GM18498 (cell line): ENCODE results near the gene PRDM16.

ENCODE experiments used
- ATAC-seq: cut with Tn5 transposase; IDR thresholded peaks from one replicate; pipeline ENCODE4 v1.9.1; 2021; ENCODE audit warnings: mild to moderate bottlenecking, moderate library complexity; ENCODE audit not compliant: unreplicated experiment

The PRDM16 gene

DNA sequence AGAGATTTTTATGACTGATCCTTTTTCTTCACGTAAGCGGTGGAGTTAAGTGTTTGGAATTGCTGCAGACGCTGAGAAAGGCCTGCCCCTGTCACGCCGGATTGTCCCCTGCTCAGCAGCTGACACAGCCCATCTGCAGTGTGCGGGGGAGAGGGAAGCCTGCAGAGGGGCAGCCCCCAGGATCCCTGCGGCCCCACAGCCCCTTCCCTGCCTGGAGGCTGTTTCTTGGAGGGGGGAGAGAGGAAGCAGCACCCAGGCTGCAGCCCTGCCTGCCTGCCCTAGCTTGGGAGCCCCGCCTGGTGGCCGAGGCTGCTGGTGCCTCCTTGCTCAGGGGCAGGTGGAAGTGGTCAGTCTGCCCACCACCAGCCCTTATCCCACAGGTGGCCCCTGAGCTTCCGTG, 50.7 kb downstream of the PRDM16 start:
- ATAC-seq: no peak

DNA sequence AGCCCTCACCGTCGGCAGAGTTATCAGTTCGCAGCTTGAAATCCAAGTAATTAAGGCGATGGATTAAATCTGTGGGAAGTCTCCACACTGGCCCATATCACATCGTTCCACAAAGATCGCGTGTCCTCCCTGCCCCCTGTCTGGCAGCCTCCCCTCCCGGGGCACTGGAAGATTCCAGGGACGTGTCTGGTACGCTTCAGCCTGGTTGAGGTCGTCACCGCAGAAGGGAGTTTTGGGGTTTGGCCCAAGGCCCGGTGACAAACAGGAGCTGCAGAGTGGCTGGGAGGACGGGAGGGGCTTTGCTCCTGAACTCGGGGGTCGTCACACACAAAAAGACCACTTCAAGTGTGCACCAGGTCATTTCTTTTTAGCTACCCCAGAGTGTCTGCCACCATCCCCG, 51.1 kb downstream of the PRDM16 start:
- no peak for ATAC-seq

DNA sequence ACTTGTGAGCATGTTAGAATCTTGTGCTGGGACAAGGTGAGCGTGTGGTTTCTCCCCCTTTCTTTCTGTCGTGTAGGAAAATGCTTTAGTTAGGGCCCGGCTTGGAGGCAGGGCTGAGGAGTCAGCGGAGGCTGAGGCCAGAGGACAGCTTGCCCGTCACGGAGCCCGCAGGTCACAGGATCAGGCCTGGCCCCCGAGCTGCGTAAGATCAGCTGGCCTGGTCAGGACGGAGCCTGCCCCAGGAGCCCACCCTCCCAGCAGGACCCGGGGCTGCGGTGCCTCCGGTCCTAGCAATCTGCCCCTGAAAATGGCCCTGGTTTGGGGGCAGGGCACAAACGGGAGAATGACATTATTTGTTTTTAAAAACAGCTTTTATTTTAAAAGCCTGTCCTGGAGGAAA, 52.0 kb downstream of the PRDM16 start:
- ATAC-seq: no peak

DNA sequence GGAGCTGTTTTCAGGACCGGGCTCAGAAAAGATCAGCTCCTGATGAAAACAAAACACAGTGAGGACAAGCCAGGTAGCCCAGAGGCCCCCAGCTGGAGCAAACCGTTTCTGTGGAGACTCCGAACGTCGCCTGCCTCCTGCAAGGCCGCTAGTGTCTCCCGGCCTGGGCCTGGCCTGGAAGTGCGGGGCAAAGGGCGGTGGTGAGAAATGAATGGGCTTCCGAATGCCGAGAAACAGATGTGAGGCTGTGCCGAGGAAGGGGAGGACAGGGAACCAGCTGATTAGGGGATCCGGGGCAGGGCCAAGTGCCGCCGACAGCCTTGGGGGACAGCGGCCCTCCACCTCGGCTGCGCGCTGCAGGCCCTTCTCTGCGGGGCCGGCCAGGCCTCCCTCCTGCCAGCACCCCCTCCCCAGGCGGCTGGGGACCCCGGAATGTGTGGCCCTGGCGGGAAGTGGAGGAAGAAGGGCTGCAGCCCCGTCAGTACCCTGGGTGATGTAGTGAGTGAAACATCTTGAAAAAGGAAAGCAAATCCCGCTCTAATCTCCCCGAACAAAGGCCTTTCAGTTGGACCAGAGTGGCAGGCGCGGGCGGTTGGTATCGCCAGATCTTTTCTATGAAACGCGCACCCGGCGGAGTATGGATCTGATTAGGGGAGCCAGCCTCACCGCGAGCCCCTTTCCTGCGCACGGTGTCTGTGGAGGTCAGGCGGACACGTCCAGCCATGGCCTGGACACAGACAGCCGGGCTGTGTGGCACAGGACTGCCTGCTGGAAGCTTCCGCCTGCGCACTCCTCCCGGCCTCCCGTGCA, 52.6 kb downstream of the PRDM16 start:
- no peak for ATAC-seq

DNA sequence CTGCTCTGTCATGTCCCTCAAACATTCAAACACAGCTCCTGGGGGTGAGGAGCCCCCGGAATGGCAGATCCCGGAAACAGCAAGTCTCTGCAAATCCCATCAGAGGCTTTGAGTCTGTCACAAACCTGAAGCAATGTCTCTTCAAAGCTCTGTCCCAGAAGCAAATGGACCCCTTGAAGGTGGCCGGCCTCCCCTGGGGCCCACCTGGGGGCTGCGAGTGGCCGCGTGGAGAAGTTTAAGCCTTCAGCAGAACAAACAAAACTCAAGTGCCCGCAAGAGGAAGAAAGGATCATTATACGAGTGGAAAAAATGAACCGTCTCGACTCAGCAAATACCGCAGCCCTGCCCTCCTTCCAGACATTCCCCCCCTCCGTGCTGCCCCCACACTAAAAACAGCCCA, 53.3 kb downstream of the PRDM16 start:
- ATAC-seq: no peak

DNA sequence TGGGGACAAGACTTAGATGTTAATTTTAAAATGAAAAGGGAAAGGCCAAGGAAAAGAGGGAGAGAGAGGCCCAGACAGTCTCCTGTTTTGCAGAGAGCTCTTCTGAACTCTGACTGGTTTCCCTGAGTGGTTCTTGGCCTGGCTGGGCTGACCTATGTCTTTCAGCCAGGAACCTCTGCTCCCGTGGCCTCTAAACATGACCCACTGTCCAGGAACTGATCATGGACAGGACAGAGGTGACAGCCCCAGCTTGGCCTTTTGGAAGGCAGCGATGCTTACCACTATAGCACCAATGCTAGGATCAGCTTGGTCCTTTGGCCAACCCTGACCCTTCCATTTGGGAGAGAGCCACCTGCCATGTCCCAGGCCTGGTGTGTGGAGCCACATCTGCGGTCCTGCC, 55.2 kb downstream of the PRDM16 start:
- no peak for ATAC-seq

DNA sequence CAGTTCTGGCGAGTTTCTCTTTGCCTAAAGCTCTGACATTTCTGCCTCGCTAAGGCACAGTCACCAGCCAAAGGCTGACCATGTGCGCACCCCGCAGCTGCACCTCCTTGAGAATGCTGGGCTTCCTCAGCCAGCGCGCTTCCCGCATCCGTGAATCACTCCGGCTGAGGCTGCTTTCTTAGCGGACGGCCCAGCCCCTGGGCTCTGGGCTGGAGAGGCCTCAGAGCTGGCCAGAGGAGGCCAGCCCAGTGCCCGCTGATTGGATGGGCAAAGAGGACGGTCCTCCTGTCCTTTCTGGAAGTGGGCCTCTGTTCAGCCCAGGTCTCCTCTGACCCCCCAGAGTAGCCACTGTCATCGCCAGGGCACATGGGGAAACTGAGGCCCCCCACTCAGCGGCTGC, 56.1 kb downstream of the PRDM16 start:
- ATAC-seq: no peak

DNA sequence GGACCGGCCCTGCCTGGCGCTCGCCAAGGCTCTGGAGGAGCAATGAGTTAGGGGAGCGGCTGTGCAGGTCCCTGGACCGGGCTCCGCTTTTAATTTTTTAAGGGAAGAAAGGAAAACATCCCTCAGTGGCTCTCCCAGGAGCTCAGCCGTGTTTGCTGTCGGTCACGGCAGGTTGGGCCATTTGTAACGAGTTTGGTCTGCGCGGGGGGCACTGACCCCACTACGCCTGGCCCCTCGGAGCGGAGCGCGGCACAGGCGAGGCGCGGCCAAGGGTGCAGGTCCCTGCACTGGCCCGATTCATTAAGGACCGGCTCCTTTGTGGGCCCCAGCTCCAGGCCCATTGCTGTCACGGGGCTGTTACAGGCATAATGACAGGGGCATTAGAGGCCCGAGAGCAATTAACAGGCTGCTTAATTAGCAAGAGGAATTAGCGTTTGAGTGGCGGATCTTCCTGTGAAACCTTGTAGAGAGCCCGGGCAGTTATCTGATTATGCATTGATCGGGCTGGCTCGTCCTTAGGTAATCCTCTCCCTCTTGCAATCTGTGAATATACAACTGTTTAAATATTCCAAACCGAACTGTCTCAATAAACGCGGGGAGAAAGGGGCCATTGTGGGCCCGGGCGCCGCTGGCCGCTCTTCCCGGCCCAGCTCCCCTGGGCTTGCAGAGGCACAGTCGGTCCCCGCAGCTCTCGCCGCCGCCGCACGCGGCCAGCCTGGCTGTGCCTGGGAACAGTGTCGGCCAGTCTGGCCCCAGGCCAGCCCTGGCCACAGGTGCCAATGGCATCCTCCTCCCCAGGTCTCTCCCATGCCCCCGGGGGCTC, 56.8 kb downstream of the PRDM16 start:
- ATAC-seq: no peak

DNA sequence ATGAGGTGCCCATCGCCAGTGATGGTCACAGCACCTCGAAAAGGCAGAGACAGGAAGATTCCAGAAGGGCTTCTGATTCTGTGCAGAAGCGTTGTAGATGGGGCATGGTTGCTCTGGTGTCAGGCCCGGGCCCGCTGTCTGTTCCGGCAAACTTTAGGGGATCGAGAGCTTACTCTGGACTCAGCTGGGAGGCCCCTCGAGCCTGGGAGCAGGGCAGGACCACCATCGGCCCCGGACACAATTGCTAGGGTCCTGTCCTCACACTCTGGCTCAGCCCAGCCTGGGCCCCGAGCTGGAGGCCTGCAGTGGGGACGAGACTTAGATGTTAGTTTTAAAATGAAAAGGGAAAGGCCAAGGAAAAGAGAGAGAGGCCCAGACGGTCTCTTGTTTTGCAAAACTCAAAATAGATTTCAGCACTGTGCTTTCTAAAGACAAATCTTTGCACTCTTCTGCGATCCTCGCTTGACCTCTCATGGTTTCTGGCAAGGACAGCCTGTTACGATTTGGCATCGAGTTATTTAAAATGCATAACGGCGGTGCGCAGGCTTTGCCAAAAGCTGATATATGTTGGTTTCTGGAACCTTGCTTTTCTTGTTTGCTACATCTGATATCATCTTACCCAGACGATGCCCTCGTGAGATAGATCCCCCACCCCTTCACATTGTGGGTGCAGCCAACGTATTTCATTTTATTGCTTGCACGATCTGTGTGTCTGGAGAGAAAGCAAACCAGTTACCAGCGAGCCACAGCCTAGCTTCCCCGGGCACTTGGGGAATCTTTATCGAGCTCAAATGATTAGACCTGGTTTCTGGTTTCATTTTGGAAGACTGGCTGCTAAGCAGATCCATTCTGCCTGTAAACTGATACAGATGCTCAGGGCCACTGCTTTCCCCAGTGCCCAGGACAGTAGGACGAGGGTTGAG, 58.0 kb downstream of the PRDM16 start:
- no peak for ATAC-seq

DNA sequence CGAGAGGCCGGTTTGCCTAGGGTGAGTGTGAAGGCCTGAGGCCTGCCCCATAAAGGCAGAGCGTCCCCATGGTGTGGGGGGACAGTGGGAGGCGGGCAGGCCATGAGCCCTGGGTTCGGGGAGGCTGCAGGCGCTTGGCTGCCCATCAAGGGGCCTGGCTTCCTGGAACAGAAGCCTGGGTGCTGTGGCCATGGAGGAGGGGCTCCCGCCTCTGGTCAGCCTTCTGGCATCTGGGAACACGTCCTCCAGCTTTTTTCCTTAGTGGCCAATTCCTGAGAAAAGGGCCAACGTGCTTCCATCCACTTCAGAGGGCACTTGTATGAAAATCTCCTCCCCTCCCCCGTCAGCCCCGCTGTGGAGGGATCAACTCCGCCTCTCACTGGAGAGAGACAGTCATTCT, 58.7 kb downstream of the PRDM16 start:
- ATAC-seq: no peak

DNA sequence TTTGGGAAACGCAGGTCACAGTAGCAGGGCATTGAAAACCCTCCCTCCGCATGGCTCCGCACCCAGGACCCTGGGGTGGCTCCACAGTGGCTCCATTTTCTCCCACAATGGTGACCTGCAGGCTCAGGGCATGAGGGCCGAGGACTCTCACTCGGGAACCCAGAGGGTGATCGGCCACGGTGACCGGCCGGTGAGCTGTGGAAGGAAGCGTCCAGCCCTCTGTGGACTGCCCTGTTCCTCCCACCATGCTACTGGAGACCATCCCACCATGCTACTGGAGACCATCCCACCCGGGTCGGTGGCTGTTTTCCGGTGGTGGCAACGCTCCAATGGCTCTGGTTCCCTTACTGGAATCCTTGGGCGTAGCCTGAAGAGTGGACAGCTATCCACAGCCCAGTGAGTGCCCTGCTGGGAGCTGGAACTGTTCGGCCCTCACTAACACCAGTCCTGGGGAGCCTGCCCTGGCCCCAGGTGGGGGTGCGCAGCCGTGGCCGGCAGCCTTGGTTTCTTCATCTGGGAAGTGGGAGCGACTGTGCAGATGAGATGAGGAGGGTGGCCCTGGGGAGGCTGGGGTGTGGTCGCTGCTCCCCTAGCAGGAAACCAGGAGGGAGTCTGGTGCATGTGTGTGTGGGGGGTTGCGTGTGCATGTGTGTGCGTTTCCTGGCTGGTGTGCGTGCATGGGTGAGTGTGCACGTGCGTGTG, 59.6 kb downstream of the PRDM16 start:
- ATAC-seq: no peak

DNA sequence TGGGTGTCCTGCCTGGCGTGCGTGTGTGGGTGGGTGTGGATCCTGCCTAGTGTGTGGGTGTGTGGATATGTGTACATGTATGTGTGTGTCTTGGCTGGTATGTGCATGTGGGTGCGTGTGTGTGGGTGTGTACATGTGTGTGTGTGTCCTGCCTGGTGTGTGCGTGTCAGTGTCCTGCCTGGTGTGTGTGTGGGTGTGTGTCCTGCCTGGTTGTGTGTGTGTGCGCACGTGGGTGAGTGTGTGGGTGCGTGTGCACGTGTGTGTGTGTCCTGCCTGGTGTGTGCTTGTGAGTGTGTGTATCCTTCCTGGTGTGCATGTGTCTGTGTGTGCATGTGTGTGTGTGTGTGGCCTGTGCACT, 60.1 kb downstream of the PRDM16 start:
- no peak for ATAC-seq

DNA sequence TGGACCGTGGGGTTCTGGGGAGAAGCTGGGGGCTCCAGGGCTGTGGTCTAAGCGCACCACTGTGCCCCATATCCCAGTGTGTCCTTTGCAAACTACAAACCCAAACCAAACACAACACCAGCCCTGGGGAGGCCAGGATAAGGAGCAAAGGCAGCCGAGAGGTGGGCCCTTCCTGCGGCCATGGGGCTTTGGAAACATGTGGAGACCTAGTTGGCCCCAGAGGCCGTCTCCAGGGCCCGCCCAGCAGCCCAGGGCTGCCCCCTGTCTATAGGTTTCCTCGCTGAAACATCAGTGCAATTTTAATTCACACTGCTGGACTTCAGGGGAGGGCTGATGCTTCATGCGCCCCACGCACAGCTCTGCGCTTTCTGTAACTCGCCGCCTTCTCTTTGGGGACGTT, 61.3 kb downstream of the PRDM16 start:
- ATAC-seq: no peak

DNA sequence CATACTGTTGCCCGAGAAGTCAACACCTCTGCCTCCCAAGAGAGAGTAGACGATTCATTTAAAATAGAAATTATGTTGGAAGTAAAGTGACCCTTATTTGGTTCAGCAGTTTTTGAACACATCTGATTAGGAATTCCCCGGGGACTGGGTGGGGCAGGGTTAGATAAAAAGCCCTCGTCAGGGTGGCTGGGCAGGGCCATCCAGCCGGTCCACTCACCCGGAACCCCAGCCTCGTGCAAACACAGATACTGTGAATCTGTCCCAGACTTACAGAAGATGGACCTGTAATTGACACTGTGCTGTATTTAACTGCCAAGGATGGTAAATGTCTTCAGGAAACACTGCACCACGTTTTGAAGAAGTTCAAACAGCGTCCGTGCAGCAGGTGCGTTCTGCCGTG, 63.7 kb downstream of the PRDM16 start:
- no peak for ATAC-seq

DNA sequence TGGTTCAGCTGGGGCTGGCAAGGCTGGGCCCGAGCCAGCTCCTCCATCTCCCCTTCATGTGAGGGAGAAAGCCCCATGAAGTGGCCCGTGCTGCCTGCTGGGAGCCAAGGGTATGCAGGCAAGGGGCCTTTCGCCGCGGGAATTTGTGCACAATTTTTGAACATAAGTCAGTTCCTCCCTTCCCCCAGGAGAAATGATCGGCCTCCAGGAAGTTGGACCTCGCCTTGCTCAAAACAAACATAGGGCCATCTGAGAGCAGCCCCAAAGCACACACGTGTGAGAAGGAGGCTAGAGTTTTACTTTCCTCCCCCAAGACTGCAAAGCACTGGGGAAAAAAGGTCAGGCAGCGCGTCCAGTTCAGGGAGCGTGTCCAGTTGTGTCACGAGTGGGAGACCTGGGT, 64.7 kb downstream of the PRDM16 start:
- no peak for ATAC-seq

DNA sequence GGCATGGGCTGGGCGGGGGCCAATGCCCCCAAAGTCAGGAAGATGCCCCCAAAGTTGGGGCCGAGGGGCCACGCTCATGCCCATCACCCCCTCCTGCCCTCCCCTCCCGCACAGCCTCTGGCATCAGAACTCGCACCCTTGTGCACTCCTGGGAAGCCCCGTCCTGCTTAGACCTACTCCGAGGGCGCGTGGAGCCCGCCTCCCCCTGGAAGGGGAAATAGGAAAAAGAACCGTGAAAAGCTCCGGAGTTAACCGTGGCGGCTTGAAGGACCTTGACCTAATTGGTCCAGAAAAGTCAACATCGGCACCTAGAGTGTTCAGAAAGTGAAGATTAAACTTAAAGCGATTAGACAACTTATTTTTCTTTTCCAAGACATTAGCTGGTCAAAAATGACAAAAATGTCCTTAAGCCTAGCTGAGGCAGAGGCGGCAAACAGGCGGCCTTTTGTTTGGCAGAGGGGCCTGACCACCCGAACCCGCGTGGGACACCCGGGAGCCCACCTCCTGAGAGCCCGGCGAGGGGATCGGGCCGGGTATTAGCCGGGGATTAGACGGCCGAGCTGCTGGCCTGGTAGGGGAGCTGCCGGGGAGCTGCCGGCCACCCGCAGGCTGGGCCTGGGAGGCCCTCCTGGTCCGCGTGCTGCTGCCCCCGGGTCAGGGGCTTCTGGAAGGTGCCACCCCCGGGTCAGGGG, 65.5 kb downstream of the PRDM16 start:
- ATAC-seq: no peak

DNA sequence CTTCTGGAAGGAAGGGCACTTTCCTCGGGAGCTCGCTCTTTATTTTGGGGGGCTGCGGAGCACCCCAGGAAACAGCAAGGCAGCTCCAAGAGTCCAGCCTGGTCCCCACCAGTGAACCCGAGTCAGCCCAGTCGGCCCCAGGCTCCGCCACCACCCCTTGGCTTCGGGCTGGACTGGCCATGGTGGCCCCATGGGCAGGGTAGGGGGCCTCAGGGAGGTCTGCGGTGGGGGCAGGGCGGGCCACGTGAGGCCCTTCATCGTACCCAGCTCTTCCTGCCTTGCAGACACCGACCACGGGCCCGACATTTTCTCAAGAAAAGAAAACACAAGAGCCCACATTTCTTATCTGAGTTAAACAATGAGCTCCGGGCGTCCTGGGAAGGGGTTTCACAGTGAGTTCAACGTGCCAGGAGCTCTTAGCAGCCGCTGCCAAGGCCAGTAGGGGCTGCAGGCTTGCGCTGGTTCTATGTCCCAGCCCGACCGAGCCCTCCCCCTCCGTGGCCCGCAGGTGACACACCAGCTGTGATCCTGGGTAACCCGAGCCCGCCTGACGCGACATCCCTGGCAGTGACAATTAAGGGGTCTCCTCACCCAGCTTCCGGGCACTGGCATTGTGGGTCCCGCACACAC, 66.2 kb downstream of the PRDM16 start:
- no peak for ATAC-seq

DNA sequence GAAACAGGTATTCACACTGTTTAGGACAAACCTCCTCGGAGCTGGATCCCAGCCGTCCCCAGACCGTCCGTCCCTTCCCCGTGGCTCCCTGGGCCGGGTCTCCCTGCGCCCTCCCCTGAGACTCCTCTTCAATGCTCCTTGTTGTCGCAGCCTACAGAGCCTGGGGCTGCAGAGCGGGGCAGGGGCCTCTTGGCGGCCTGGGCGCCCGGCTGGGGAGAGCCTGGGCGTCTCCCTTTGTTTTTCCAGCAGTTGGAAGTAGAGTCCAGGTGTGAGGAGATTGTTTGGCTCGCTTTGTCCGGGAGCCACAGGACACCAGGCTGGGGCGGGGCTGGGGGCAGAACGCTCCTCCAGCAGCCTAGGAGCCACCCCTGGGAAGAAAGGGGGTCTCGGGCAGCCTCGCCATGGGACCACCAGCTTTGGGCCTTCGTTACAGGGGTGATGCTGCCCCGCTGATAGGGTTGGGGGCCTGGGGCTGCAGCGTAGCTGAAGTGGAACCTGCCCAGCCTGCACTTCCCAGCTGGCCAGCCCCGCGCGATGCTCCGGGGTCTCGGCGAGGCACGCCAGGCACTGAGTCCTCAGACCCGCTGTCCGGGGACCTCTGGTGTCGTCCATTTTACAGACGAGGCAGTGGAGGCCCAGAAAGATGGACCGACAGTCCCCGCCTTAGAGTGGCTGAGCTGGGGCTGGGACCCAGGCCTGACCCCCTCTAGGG, 66.9 kb downstream of the PRDM16 start:
- ATAC-seq: no peak

DNA sequence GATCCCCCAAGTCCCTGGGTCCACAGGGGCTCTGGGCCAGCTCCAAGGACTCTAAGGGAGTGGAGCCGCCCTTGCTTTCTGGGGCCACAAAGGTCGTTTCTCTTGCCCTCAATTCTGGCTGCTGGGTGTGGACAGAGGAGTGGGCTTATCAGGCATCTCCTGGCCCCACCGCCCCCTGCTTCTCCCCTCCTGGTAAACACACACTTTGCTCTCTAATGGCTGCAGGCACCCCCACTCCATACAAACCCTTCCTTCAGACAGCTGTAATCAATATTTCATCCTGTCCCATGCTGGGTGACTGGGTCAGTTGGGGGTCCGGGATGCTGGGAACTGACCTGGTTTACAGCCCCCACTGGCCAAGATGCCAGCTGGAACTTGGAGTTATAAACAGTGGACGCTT, 67.5 kb downstream of the PRDM16 start:
- ATAC-seq: no peak
